Activated naive CD4-positive, alpha-beta T cell treated with anti-CD3 and anti-CD28 coated beads, Interleukin-2, amount 50 U/mL, for 72 hours (primary cell): ENCODE data around the gene TWIST1. TPM values are rescaled to one million over a fixed set of nuclear protein-coding genes. Genes with fewer than 3 reads are reported as not detected.

ENCODE experiments used
- ATAC-seq, 2 donors: fragments of 150-1000 bp; cut with Tn5 transposase; 2 replicates each; pipeline ENCODE4 v1.10.0; 2021; ENCODE audit warnings: mild to moderate bottlenecking in 2 of 2, moderate library complexity in 2 of 2
- DNase-seq, 2 donors: peaks; one replicate each; pipeline ENCODE4 v3.0.0; 2021 to 2022; ENCODE audit warnings: low spot score in 2 of 2
- H3K27ac Mint-ChIP-seq, 2 donors: one replicate each; pipeline ENCODE4 v1.8.0; 2022; ENCODE audit warnings: mild to moderate bottlenecking in 2 of 2, mixed read lengths in 2 of 2
- H3K36me3 Mint-ChIP-seq, 2 donors: one replicate each; pipeline ENCODE4 v1.8.0; 2022; ENCODE audit warnings: mixed read lengths in 2 of 2
- H3K9me3 Mint-ChIP-seq, 2 donors: one replicate each; pipeline ENCODE4 v1.8.0; 2022; ENCODE audit warnings: mixed read lengths in 2 of 2
- total RNA-seq, 2 donors: library from RNA; stranded (reverse); gene quantifications; one replicate each; pipeline ENCODE4 v1.2.3, GENCODE V29; 2022

The TWIST1 gene
- total RNA-seq, 2 donors from 2014 or later = not detected

DNA sequence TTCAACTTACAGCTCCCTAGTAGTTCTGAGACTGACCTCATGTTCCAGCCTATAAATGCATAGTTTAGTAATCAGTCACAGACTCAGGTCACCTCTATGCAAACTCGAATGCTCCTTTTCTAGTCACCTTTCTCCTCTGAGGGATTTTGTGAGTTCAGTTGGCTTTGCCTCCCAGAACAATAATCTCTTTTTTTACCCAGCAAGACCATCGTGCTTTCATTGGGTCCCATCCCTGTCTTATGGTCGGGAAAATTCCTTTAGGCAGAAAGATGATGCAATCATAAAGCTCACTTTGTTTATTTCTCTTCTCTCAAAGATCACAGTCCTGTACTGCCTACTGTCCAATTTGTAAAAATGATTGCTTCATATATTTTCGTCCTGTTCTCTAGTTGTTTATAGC, 38.4 kb downstream of the TWIST1 start:
- no peak for DNase-seq

DNA sequence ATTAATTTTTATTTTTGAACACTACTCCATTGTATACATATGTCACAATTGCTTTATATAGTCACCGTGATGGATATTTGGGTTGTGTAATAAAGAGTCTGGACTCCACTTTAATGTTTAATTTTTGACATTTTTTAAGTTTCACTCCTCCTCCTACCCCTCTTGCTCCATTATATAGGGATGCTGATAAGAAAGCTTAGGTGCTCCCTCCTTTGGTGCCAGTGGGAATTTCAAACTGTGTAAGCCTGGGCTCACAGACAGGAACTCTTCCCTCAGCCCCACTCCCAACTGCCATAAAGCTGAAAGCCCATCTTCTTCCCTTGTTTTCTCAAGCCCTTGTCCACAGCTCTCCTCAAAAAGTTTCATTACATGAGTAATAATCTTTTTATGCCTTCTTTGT, 47.6 kb downstream of the TWIST1 start:
- Mint-ChIP-seq H3K9me3 (peaks cover 0 to 4% of the 10 kb centered on the region in 2 donors), H3K36me3 (peaks cover 0 to 7% of the 10 kb centered on the region in 2 donors), H3K27ac (no peak overlapping the region)
- ATAC-seq (no peak), DNase-seq (no peak)

More for the DNA sequence above, 38.4 kb downstream of the TWIST1 start:
- Mint-ChIP-seq H3K9me3 (peaks cover 8 to 18% of the 10 kb centered on the region in 2 donors), H3K27ac (no peak overlapping the region), H3K36me3 (no peaks in the 10 kb centered on the region)
- no peak for ATAC-seq

DNA sequence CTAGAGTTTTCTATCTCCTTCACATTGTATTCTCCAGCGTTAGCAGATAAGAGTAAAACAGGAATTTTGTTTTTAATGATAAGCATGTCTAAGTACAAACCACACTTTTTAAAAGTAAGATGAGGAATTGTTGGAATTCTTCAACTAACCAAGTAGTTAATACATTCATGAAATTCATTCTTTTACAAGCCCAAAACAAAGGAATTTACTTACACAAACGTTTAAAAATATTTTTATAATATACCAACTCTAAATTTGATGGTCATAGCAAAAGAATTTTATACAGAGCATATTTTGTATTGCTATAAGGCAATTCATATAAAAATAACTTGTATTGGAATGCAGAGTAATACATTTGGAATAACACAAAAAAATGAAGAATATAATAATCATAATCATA, 51.3 kb downstream of the TWIST1 start:
- Mint-ChIP-seq H3K27ac (no peak overlapping the region), H3K36me3 (no peaks in the 10 kb centered on the region), H3K9me3 (peaks cover 5 to 10% of the 10 kb centered on the region in 2 donors)
- DNase-seq (no peak), ATAC-seq (no peak)

Other genes starting within 250 kb of the TWIST1 start
- not detected for gene FERD3L, start 27.8 kb upstream of the TWIST1 start, total RNA-seq